ENCODE data around the gene NAA20. TPM values are rescaled to one million over a fixed set of nuclear protein-coding genes. Genes with fewer than 3 reads are reported as not detected.

The NAA20 gene
- total RNA-seq, 1 donor from 2014 or later: 44.8 TPM

- ChIA-PET POLR2A (no interaction called here), CTCF (interaction anchor here (0.7 kb wide), 1 partner anchor 40 kb away, joined by 3 read pairs; no protein-coding TSS in a partner anchor)
- H3K27ac Mint-ChIP-seq: no peak overlapping the region
- H3K9me3 Mint-ChIP-seq: no peaks in the 10 kb centered on the region
- peaks cover 4% of the 10 kb centered on the region for H3K27me3 Mint-ChIP-seq
- DNase-seq (no peak), ATAC-seq (ENCODE audit: low read depth) (no peak)
- intact Hi-C loops (cut with micrococcal nuclease): no loop called here
- H3K4me1 Mint-ChIP-seq: peaks cover 2% of the 10 kb centered on the region
- H3K4me3 Mint-ChIP-seq: no peak overlapping the region
- H3K36me3 Mint-ChIP-seq (ENCODE audit: low read depth): no peaks in the 10 kb centered on the region
- no peak for TF ChIP-seq CTCF (IDR thresholded peaks at IDR 0.05)
Observed at GRCh38 chr20:19975436-19975799, 41.7 kb upstream of the NAA20 start.

GRCh38 chr20:19975901-19976300 lies 41.3 kb upstream of the NAA20 start:
- no peaks in the 10 kb centered on the region for H3K36me3 Mint-ChIP-seq (ENCODE audit: low read depth)

GRCh38 chr20:19976595-19977372 lies 40.4 kb upstream of the NAA20 start:
- no peaks in the 10 kb centered on the region for H3K9me3 Mint-ChIP-seq
- H3K27me3 Mint-ChIP-seq: peaks cover 4% of the 10 kb centered on the region
- TF ChIP-seq CTCF (IDR thresholded peaks at IDR 0.05): no peak
- POLR2A ChIA-PET: interaction anchor here (0.6 kb wide), 1 partner anchor 476 kb away, joined by 3 read pairs; no protein-coding TSS in a partner anchor
- H3K4me1 Mint-ChIP-seq: peaks cover 2% of the 10 kb centered on the region
- H3K36me3 Mint-ChIP-seq (ENCODE audit: low read depth): no peaks in the 10 kb centered on the region
- intact Hi-C loops (cut with micrococcal nuclease): no loop called here
- H3K4me3 Mint-ChIP-seq: no peak overlapping the region
- no peak for ATAC-seq (ENCODE audit: low read depth)
- no peak overlapping the region for H3K27ac Mint-ChIP-seq
- DNase-seq: no peak
- CTCF ChIA-PET: no interaction called here

More at GRCh38 chr20:19975901-19976300, 41.3 kb upstream of the NAA20 start:
- no peak for TF ChIP-seq CTCF (IDR thresholded peaks at IDR 0.05)
- DNase-seq: no peak
- Mint-ChIP-seq H3K4me1 (peaks cover 2% of the 10 kb centered on the region), H3K4me3 (no peak overlapping the region), H3K9me3 (no peaks in the 10 kb centered on the region), H3K27me3 (peaks cover 4% of the 10 kb centered on the region), H3K27ac (no peak overlapping the region)
- POLR2A ChIA-PET: no interaction called here
- intact Hi-C loops (cut with micrococcal nuclease): no loop called here
- CTCF ChIA-PET: no interaction called here
- ATAC-seq (ENCODE audit: low read depth): no peak

DNA sequence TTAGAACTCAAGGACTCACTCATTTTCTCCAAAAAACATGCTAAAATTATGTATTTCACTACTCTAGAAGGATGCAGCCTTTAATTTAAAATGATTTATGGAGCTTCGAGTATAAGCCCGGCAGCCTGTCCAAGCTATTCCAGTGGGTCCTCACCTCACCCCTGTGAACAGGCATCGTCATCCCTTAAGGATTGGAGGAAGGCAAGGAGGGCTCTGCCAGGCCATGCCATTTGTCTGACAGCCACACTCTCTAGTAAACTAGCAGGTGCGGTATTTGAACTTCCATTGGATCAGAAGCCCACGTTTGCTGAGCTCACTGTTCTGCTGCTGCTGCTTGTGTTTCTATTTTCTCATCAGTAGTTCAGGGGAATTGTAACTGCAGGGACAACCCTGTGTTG lies 39.8 kb upstream of the NAA20 start:
- POLR2A ChIA-PET: interaction anchor here (0.6 kb wide), 1 partner anchor 475 kb away, joined by 3 read pairs; no protein-coding TSS in a partner anchor
- H3K9me3 Mint-ChIP-seq: no peaks in the 10 kb centered on the region
- no peak overlapping the region for H3K27ac Mint-ChIP-seq
- ATAC-seq (ENCODE audit: low read depth): no peak
- no peaks in the 10 kb centered on the region for H3K36me3 Mint-ChIP-seq (ENCODE audit: low read depth)
- H3K27me3 Mint-ChIP-seq: peaks cover 4% of the 10 kb centered on the region
- intact Hi-C loops (cut with micrococcal nuclease): no loop called here
- peaks cover 2% of the 10 kb centered on the region for H3K4me1 Mint-ChIP-seq
- DNase-seq: no peak
- CTCF ChIA-PET: no interaction called here
- no peak overlapping the region for H3K4me3 Mint-ChIP-seq
- TF ChIP-seq CTCF (IDR thresholded peaks at IDR 0.05): no peak

GRCh38 chr20:19978511-19979210 lies 38.5 kb upstream of the NAA20 start:
- ATAC-seq (ENCODE audit: low read depth) (no peak), DNase-seq (no peak)
- peaks cover 2% of the 10 kb centered on the region for H3K4me1 Mint-ChIP-seq
- H3K27ac Mint-ChIP-seq: no peak overlapping the region
- H3K36me3 Mint-ChIP-seq (ENCODE audit: low read depth): no peaks in the 10 kb centered on the region
- no peak for TF ChIP-seq CTCF (IDR thresholded peaks at IDR 0.05)
- intact Hi-C loops (cut with micrococcal nuclease): no loop called here
- ChIA-PET POLR2A (no interaction called here), CTCF (no interaction called here)
- no peak overlapping the region for H3K4me3 Mint-ChIP-seq
- H3K9me3 Mint-ChIP-seq: no peaks in the 10 kb centered on the region
- peaks cover 4% of the 10 kb centered on the region for H3K27me3 Mint-ChIP-seq

Data from activated B cell treated with CpG ODN at 0.5 μM for 24 hours (primary cell).